Tibial nerve (tissue), 4 donors: Measurements from ENCODE around the gene CAMKMT.

Experiments used
- CTCF ChIP-seq, 5 experiments: fragments of 200-600 bp in 3 of 5; fragments of 450-650 bp in 2 of 5; sonication (generic) in 3 of 5; IDR thresholded peaks; one replicate each; pipeline ENCODE4 v1.5.1; 2016 to 2019; ENCODE audit warnings: antibody characterized with exemption in 5 of 5, mild to moderate bottlenecking in 3 of 5, moderate library complexity in 2 of 5
- EP300 ChIP-seq, 2 donors: sonication (generic); formaldehyde crosslinking; IDR thresholded peaks; one replicate each; pipeline ENCODE4 v1.6.1; 2017; ENCODE audit warnings: antibody characterized with exemption in 2 of 2, mild to moderate bottlenecking in 1 of 2
- POLR2A ChIP-seq, 2 donors: fragments of 450-650 bp; IDR thresholded peaks; one replicate each; pipeline ENCODE4 v1.6.1; 2017; ENCODE audit warnings: antibody characterized with exemption in 2 of 2, mild to moderate bottlenecking in 2 of 2, moderate library complexity in 2 of 2

GRCh38 chr2:44515416-44515815, 153.7 kb downstream of the CAMKMT start:
- no peak for TF ChIP-seq CTCF (IDR thresholded peaks at IDR 0.05)
- TF ChIP-seq EP300 (IDR thresholded peaks at IDR 0.05) = no peak
- TF ChIP-seq POLR2A (IDR thresholded peaks at IDR 0.05) = no peak
